H9 (cell line): ENCODE results near the gene NSMF. TPM values are rescaled to one million over a fixed set of nuclear protein-coding genes. Genes with fewer than 3 reads are reported as not detected.
A peak's percentile ranks its signal among the peaks of the same experiment; 100 is the strongest.

Experiments used
- DNase-seq: peaks from one replicate; pipeline ENCODE4 v3.0.0-alpha.2; 2017
- H2AFZ ChIP-seq: one replicate; pipeline ENCODE4 v1.6.1; 2013; ENCODE audit warnings: mild to moderate bottlenecking, low read length, control low read depth, moderate library complexity
- H2AK5ac ChIP-seq: 2 replicates; pipeline ENCODE4 v1.6.1; 2013; ENCODE audit warnings: low read length, control low read depth, mixed read lengths; ENCODE audit not compliant: insufficient read length
- H2BK120ac ChIP-seq: one replicate; pipeline ENCODE4 v1.6.1; 2013; ENCODE audit warnings: low read depth, mild to moderate bottlenecking, low read length, control low read depth, inconsistent platforms; ENCODE audit not compliant: poor library complexity, severe bottlenecking
- H2BK12ac ChIP-seq: 2 replicates; pipeline ENCODE4 v1.6.1; 2013; ENCODE audit warnings: low read length, control low read depth, mixed read lengths, low read depth; ENCODE audit not compliant: insufficient read length
- H2BK15ac ChIP-seq: 2 replicates; pipeline ENCODE4 v1.6.1; 2013; ENCODE audit warnings: low read depth, low read length, control low read depth
- H2BK20ac ChIP-seq: one replicate; pipeline ENCODE4 v1.6.1; 2013; ENCODE audit warnings: low read depth, mild to moderate bottlenecking, low read length, control low read depth, inconsistent platforms; ENCODE audit not compliant: poor library complexity, severe bottlenecking
- H2BK5ac ChIP-seq: 2 replicates; pipeline ENCODE4 v1.6.1; 2013; ENCODE audit warnings: low read length, control low read depth, mixed read lengths; ENCODE audit not compliant: insufficient read length
- H3K14ac ChIP-seq: 2 replicates; pipeline ENCODE4 v1.6.1; 2013; ENCODE audit warnings: low read length, control low read depth; ENCODE audit not compliant: insufficient read depth
- H3K18ac ChIP-seq: 2 replicates; pipeline ENCODE4 v1.6.1; 2013; ENCODE audit warnings: low read depth, mild to moderate bottlenecking, mixed read lengths, low read length, control low read depth; ENCODE audit not compliant: insufficient read length
- H3K23ac ChIP-seq: 2 replicates; pipeline ENCODE4 v1.6.1; 2013; ENCODE audit warnings: low read length, control low read depth, mixed read lengths, low read depth; ENCODE audit not compliant: insufficient read length
- H3K23me2 ChIP-seq: 2 replicates; pipeline ENCODE4 v1.6.1; 2013; ENCODE audit warnings: low read depth, mild to moderate bottlenecking, mixed read lengths, low read length, control low read depth; ENCODE audit not compliant: insufficient read length, poor library complexity, severe bottlenecking
- H3K27ac ChIP-seq: 2 replicates; pipeline ENCODE4 v1.5.1; 2013; ENCODE audit warnings: low read length, control low read depth, mixed read lengths, low read depth; ENCODE audit not compliant: insufficient read length
- H3K27me3 ChIP-seq: 2 replicates; pipeline ENCODE4 v1.6.1; 2013; ENCODE audit warnings: low read length, control low read depth, inconsistent platforms; ENCODE audit not compliant: insufficient read depth
- H3K4ac ChIP-seq: 2 replicates; pipeline ENCODE4 v1.6.1; 2013; ENCODE audit warnings: low read depth, mild to moderate bottlenecking, control low read depth, inconsistent platforms, low read length, moderate library complexity
- H3K4me1 ChIP-seq: 2 replicates; pipeline ENCODE4 v1.6.1; 2013; ENCODE audit warnings: low read length, control low read depth, inconsistent platforms; ENCODE audit not compliant: insufficient read depth
- H3K4me2 ChIP-seq: 2 replicates; pipeline ENCODE4 v1.6.1; 2013; ENCODE audit warnings: low read length, control low read depth, mixed read lengths; ENCODE audit not compliant: insufficient read length, insufficient read depth
- H3K56ac ChIP-seq: 2 replicates; pipeline ENCODE4 v1.6.1; 2013; ENCODE audit warnings: low read depth, mild to moderate bottlenecking, mixed read lengths, low read length, control low read depth; ENCODE audit not compliant: insufficient read length
- H3K79me1 ChIP-seq: 2 replicates; pipeline ENCODE4 v1.6.1; 2013; ENCODE audit warnings: low read depth, mild to moderate bottlenecking, moderate library complexity, low read length, control low read depth, inconsistent platforms; ENCODE audit not compliant: insufficient read depth, poor library complexity, severe bottlenecking
- H3K79me2 ChIP-seq: 2 replicates; pipeline ENCODE4 v1.6.1; 2013; ENCODE audit warnings: low read length, control low read depth, inconsistent platforms; ENCODE audit not compliant: insufficient read depth
- H3K9ac ChIP-seq: 2 replicates; pipeline ENCODE4 v1.6.1; 2013; ENCODE audit warnings: low read length, control low read depth, mixed read lengths; ENCODE audit not compliant: insufficient read length; ENCODE audit errors: extremely low read depth
- H3K9me3 ChIP-seq: one replicate; pipeline ENCODE4 v1.6.1; 2013; ENCODE audit warnings: low read depth, low read length, inconsistent platforms; ENCODE audit not compliant: control insufficient read depth
- H3T11ph ChIP-seq: one replicate; pipeline ENCODE4 v1.6.1; 2013; ENCODE audit warnings: mild to moderate bottlenecking, low read length, control low read depth, inconsistent platforms
- H4K20me1 ChIP-seq: one replicate; pipeline ENCODE4 v1.6.1; 2013; ENCODE audit not compliant: control insufficient read depth, insufficient read length, insufficient read depth
- H4K5ac ChIP-seq: 2 replicates; pipeline ENCODE4 v1.6.1; 2013; ENCODE audit warnings: low read depth, mild to moderate bottlenecking, mixed read lengths, low read length, control low read depth; ENCODE audit not compliant: insufficient read length
- H4K8ac ChIP-seq: replicated peaks from 2 replicates; pipeline ENCODE4 v1.6.1; 2013; ENCODE audit warnings: low read length, control low read depth, mixed read lengths, low read depth; ENCODE audit not compliant: insufficient read length
- H4K91ac ChIP-seq: 2 replicates; pipeline ENCODE4 v1.6.1; 2013; ENCODE audit warnings: low read depth, mild to moderate bottlenecking, moderate library complexity, mixed read lengths, low read length, control low read depth; ENCODE audit not compliant: insufficient read length
- H3K27ac Mint-ChIP-seq, 3 experiments: 2 replicates in 2 of 3; 3 replicates in 1 of 3; pipeline ENCODE4 v1.8.0; 2020 to 2021; ENCODE audit warnings: mixed read lengths in 3 of 3, mild to moderate bottlenecking in 1 of 3, moderate library complexity in 1 of 3
- H3K27me3 Mint-ChIP-seq: 2 replicates; pipeline ENCODE4 v1.8.0; 2021; ENCODE audit warnings: low read depth, mild to moderate bottlenecking, moderate library complexity, mixed read lengths
- H3K36me3 Mint-ChIP-seq, 3 experiments: 2 replicates in 2 of 3; 3 replicates in 1 of 3; pipeline ENCODE4 v1.8.0; 2020 to 2021; ENCODE audit warnings: low read depth in 3 of 3, mixed read lengths in 3 of 3; ENCODE audit not compliant: insufficient read depth in 1 of 3
- H3K4me1 Mint-ChIP-seq, 2 experiments: 2 replicates each; pipeline ENCODE4 v1.8.0; 2020; ENCODE audit warnings: mixed read lengths in 2 of 2
- H3K4me3 Mint-ChIP-seq, 2 experiments: 2 replicates in 1 of 2; 3 replicates in 1 of 2; pipeline ENCODE4 v1.8.0; 2020 to 2021; ENCODE audit warnings: mild to moderate bottlenecking in 2 of 2, mixed read lengths in 2 of 2, moderate library complexity in 1 of 2
- H3K9me3 Mint-ChIP-seq, 2 experiments: 2 replicates in 1 of 2; 3 replicates in 1 of 2; pipeline ENCODE4 v1.8.0; 2020; ENCODE audit warnings: mild to moderate bottlenecking in 2 of 2, mixed read lengths in 2 of 2, moderate library complexity in 1 of 2
- WGBS: extraction: QIAGEN DNeasy Blood & Tissue Kit; methylation state at CpG from one replicate; pipeline ENCODE4 v1.1.7; 2013; ENCODE audit warnings: missing lambda C conversion rate, low lambda C conversion rate, mixed read lengths; ENCODE audit not compliant: insufficient read length; ENCODE audit errors: extremely low coverage; 5-methylcytosine and 5-hydroxymethylcytosine counted together
- total RNA-seq: library from RNA; stranded (reverse); gene quantifications from 2 replicates; pipeline ENCODE4 v1.2.1, GENCODE V29; 2021
- TF ChIP-seq, protein P1 (sequence below): fragments of 200-600 bp; sonication (generic); conservative IDR thresholded peaks from 3 replicates; pipeline ENCODE4 v1.8.0; 2021; ENCODE audit warnings: antibody characterized with exemption, mild to moderate bottlenecking

The NSMF gene
- total RNA-seq, 1 experiment from 2014 or later, result 46.3 TPM

DNA sequence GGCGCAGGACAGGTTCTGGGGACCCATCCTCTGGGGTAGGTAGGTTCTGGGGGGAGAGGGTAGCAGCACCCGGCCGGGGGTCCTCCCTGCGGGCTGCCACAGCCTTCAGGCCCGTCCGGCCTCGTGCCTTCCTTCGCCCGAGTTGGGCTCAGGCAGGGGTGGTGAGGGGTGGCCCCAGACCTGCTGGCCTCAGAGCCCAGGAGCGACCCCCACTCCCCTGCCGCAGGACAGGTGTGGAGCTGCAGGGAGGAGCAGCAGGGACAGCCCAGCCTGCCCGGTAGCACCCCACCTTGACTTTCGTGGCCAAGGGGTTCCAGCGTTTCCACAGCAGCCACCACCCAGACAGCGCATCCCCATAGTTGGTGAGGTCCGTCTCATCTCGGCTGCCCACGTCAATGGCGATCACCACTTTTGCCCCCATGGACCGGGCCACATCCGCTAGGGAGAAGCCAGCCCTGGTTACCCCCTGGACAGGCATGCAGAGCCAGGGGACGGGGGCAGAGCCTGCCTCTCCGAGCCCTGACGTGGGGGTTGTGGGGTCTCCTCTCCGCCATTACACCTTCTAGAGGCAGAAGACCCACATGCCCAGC, 3.4 kb upstream of the NSMF start:
- Histone ChIP-seq H3K4me2 (peak overlapping the region; percentile 50), H2BK15ac (no peak overlapping the region), H3K4me1 (no peaks in the 10 kb centered on the region), H3K27ac (no peak overlapping the region), H3K56ac (no peak overlapping the region), H3K23ac (no peak overlapping the region), H3K23me2 (peaks cover 9% of the 10 kb centered on the region), H3K18ac (no peak overlapping the region), H4K5ac (no peak overlapping the region), H2BK120ac (no peak overlapping the region), H2BK12ac (no peak overlapping the region), H3K9me3 (no peaks in the 10 kb centered on the region), H4K20me1 (no peaks in the 10 kb centered on the region), H4K8ac (no peak overlapping the region), H2AFZ (no peak overlapping the region), H2BK5ac (no peak overlapping the region), H3K4ac (no peak overlapping the region), H2BK20ac (no peak overlapping the region), H3K27me3 (no peaks in the 10 kb centered on the region; the same call in 1 of the 2 replicates), H3T11ph (no peak overlapping the region), H3K79me2 (no peaks in the 10 kb centered on the region), H3K79me1 (no peaks in the 10 kb centered on the region), H4K91ac (no peak overlapping the region), H3K14ac (no peak overlapping the region), H3K9ac (no peak overlapping the region), H2AK5ac (no peak overlapping the region)
- peaks cover 34% of the 10 kb centered on the region for H3K27me3 Mint-ChIP-seq
- WGBS, result no CpG with 5 or more reads among the region's 25 CpGs
- H3K4me3 Mint-ChIP-seq, result no peak overlapping the region
- TF ChIP-seq, protein P1, sequence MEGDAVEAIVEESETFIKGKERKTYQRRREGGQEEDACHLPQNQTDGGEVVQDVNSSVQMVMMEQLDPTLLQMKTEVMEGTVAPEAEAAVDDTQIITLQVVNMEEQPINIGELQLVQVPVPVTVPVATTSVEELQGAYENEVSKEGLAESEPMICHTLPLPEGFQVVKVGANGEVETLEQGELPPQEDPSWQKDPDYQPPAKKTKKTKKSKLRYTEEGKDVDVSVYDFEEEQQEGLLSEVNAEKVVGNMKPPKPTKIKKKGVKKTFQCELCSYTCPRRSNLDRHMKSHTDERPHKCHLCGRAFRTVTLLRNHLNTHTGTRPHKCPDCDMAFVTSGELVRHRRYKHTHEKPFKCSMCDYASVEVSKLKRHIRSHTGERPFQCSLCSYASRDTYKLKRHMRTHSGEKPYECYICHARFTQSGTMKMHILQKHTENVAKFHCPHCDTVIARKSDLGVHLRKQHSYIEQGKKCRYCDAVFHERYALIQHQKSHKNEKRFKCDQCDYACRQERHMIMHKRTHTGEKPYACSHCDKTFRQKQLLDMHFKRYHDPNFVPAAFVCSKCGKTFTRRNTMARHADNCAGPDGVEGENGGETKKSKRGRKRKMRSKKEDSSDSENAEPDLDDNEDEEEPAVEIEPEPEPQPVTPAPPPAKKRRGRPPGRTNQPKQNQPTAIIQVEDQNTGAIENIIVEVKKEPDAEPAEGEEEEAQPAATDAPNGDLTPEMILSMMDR, result no peak
- no peak for DNase-seq
- no peak overlapping the region for H3K27ac Mint-ChIP-seq
- no peaks in the 10 kb centered on the region for H3K36me3 Mint-ChIP-seq
- peaks cover 0 to 2% of the 10 kb centered on the region in 2 experiments; a peak in 1 of 4 replicates for H3K4me1 Mint-ChIP-seq
- H3K9me3 Mint-ChIP-seq, result no peaks in the 10 kb centered on the region
